Endometrial microvascular endothelial cells (primary cell): ENCODE measurements around the gene IGF2. TPM values are rescaled to one million over a fixed set of nuclear protein-coding genes. Genes with fewer than 3 reads are reported as not detected.

Source experiments
- in situ Hi-C: cut with HindIII; loops from 2 replicates; pipeline ENCODE4 v1.10.0; 2017; ENCODE audit warnings: low sequenced_read_pairs, low pct_unique_long_range_greater_than_20kb; ENCODE audit errors: inconsistent ontology term
- total RNA-seq: library from RNA; depleted of rRNA; stranded (reverse); fragments of >200 nt; gene quantifications from one replicate; pipeline ENCODE4 v1.2.3, GENCODE V29; 2015; ENCODE audit errors: inconsistent ontology term

The IGF2 gene
- total RNA-seq, 1 donor from 2014 or later, result not detected

DNA sequence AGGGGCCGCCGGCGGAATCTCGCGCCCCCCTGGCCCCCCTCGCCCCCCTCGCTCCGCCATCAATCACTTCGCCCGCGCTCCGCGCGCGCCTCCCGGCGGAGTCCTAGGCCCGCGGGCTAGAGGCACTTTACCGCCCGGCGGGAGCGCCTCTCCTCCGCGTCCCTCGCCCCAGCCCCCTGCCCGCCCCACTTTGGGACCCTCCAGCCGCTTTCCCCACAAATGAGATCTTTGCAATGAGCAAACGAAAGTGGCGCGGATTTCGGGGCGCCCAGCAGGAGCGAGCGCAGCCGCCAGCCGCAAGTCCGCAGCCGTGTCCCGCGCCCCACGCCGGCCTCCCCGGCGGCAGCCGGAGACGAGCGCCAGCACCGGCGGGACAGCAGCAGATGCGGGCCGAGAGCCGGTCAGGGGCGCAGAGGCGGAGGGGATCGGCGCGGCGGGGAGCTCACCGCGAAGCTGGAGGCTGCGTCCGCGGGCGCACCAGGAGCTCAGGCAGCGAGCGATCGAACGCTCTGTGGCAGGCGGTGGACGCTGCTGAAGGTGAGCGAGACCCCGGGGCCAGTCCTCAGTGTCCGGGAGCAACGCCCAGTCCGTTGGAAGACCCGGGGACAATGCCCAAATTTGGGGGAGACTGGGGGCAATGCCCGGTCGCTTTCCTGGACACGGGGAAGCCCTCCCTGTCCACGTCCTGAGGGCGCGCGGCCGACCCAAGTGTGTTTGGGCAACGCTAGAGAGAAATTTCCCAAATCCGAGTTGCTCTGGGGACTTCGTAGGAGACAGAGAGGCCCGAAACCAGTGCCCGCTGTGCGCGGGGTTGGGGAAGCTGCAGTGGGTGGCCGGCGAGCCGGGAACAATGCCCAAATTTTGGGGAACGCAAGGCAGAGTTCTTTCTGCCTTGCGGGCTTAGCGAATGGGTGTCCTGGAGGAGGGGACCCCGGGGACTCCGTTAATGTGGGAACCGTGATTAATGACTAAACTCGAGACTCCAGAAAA is 1.5 kb upstream of the IGF2 start:
- in situ Hi-C loops, result no loop called here

DNA sequence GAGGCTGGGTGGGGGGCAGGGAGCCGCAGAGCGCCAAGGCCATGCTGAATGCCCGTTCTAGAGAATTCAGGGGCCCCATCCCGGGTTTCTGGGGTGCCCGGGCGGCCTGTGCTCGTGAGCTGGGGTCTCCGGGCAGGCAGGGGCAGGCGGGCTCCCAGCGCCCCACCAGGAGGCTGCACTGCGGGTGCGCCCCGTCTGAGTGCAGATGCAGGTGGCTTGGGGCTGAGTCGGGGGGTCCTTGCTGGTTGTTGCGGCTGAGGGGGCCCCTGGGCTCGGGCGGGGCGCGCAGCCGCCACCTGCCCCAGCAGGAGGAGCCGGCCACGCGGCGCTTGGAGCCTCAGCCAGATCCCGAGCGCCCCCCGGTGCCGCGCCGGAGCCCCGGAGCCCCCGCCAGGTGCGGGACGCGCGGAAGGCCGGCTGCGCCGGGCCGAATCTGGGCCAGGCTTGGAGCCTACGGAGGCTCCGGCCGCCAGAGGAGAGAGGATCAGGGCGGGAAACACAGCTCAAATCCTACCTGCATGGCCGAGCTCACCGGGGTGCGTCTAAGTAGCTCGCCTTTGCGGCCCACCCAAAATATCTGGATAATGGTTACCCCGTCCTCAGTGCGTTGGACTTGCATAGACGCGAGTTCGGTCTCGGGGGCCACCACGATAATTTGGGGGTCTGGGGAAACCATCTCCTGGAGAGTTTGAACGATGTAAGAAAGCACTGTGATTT is 590 bp upstream of the IGF2 start:
- in situ Hi-C loops, result no loop called here

DNA sequence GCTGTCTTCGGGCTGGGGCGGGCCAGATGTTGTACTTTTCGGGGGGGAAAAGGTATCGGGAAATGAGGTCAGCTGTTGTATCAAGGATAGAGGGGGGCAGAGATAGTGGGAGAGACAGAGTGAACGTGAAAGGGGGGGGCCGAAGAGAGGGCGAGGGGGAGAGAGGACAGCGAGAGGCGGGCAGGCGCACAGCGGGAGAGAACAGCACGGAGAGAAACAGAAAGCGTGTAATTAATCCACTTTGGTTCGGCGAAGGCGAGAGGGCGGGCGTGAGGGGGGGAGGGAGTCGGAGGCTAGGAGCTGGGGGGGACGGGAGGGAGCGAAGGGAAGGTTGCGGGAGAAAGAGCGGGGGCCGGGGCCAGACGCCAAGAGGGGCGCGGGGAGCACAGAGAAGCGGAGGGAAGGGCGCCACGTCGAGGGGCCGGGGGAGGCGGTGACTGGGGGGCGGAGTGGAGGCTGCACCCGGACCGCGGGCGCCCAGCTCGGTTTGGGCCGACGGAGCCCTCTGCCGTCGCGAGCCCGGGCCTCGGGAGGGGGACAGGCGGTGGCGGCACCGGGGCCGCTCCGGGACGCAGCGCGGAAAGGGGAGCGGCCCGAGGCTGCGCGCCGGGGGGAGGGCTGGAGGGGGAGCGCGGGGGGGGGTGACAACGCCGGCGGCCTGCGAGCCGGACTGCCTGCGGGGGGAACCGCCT is 612 bp downstream of the IGF2 start:
- in situ Hi-C loops, result no loop called here

DNA sequence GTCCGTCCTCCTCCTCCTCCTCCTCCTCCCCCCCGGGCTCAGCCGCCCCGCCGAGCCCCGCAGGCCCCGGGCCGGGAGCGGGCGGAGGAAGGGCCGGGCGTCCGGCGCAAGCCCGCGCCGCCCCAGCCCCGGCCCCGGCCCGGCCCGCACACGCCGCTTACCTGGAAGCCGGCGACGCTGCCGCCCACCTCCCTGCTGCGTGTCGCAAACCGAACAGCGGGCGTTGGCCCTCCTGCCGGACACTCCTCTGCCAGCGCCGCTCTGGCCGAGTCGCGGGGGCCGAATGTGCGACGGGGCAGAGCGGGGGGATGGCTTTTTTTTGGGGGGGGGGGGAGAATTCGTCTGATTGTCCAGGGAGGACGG is 1.1 kb downstream of the IGF2 start:
- in situ Hi-C loops, result no loop called here

DNA sequence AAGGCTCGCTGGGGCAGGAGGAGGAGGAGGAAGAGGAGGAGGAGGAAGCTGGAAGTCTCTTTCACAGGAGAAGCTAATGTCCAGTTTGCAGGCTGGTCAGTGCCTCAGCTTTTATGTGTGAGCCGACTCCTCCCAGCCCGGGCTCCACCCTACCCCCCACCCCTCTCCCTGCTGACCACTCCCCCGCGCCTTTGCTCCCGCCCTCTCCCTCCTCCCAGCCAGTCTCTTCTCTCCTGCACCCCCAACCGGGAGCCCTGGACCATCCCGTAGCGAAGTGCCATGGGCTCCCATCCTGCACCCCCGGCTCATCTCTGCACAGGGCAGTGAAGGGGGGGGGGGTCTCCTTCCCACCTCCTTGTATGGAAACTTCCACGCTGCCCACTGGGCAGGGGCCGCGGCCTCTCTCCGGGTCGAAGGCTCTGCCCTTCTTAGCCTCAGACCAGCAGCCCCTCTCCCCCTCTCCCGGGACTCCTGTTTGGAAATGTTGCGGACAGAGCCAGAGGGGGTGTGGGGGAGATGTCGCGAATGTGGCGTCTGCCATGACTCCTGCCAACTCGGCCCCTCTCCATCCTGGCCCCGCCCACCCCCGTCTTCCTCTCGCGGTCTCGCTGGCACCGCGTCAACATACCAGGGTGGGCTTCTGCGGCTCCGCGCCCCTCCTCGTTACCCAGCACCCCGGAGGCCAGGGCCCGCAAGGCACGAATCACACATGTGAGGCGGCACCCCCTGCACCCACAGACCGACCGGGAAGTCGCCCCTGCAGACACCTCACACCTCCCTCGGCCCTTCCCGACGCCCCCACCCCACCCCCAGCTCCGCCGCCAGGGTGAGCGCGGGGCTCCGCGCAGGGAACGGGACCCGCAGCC is 1.8 kb downstream of the IGF2 start:
- in situ Hi-C loops, result no loop called here

DNA sequence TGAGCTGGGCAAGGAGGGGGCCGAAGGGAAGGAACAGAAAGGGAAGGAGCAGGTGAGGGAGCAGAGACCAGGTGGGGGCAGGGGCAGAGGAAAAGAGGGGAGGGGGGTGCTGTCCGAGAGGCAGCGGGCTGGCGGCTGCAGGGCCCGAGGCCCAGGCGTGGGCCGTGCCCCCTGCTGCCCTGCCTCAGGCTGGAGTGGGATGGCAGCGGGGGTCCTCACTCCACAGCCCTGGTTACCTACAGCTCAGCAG is 2.3 kb downstream of the IGF2 start:
- in situ Hi-C loops, result no loop called here

DNA sequence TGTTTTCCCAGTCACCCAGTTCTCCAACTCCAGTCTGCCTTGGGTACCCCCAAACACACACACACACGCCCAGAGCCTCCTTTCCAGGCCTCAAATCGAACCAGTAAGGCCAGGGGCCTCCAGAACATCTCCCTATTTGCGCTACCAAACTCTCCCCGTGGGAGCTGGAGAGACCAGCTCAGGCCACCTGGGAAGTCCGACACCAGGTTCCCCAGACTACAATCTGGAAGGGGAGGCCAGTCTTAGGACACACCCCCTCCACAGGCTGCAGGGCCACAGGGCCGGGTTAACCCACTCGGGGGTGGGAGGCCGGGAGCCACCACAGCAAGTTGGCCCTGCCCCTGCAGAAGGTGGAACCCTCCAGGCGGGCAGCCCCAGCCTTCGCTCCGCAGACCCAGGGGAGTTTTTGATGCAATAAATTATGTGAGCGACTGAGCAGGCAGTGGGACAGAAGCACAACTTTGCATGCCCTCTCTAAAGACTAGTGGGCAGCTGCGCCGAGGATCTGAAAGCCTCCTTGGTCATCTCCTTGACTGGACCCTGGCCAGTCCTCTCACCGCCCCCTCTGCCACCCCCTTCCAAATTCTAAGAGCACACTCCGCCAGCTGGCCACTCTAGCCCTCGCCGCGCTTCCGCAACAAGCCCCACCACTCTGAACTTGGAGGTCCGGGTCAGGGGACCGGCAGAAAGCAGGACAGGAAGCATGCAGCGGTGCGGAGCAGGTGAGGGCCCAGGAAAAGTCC is 2.8 kb downstream of the IGF2 start:
- in situ Hi-C loops, result no loop called here

DNA sequence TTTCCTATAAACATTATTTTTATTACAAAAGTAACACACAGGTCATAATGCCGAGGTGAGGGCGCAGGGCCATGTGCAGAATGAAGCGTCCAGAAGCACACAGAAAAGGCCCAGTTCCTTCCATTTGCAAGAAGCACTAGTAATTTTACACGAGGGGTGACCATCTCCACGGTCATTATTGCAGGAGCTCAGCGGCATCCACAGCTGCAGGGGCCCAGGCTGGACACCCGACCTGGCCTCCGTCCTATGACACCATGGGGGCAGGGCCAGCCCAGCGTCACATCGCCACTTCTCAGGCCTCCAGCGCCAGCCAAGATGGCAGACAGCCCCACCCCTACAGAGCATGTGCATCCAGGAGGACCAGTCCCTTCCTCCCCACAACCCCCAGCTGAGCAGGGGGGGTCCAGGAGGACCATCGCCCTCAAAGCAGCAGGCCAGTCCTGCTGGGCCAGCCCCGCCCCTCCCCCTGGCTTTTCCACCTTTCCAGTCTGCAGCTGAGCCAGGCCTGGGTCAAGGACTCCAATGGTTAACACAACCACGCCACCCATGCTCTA is 3.5 kb downstream of the IGF2 start:
- in situ Hi-C loops, result no loop called here

DNA sequence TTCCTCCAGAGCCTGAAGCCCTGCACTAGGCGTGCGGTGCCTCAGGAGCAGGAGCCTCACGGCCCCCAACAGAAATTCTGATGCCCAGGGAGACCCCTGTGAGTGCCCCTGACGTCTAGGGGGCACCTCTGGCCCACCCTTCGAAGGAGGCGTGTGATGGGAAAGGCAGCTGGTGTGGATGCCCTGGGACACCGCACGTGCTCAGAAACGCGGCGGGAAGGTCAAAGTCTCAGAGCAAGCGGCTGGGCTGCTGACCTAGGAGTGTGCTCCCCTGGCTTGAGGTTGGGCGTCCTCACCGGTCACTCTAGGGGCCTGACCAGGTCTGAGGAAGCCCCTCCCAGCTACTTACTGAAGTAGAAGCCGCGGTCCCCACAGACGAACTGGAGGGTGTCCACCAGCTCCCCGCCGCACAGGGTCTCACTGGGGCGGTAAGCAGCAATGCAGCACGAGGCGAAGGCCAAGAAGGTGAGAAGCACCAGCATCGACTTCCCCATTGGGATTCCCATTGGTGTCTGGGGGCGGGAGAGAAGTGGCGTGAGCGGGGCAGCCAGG is 4.1 kb downstream of the IGF2 start:
- in situ Hi-C loops, result no loop called here

DNA sequence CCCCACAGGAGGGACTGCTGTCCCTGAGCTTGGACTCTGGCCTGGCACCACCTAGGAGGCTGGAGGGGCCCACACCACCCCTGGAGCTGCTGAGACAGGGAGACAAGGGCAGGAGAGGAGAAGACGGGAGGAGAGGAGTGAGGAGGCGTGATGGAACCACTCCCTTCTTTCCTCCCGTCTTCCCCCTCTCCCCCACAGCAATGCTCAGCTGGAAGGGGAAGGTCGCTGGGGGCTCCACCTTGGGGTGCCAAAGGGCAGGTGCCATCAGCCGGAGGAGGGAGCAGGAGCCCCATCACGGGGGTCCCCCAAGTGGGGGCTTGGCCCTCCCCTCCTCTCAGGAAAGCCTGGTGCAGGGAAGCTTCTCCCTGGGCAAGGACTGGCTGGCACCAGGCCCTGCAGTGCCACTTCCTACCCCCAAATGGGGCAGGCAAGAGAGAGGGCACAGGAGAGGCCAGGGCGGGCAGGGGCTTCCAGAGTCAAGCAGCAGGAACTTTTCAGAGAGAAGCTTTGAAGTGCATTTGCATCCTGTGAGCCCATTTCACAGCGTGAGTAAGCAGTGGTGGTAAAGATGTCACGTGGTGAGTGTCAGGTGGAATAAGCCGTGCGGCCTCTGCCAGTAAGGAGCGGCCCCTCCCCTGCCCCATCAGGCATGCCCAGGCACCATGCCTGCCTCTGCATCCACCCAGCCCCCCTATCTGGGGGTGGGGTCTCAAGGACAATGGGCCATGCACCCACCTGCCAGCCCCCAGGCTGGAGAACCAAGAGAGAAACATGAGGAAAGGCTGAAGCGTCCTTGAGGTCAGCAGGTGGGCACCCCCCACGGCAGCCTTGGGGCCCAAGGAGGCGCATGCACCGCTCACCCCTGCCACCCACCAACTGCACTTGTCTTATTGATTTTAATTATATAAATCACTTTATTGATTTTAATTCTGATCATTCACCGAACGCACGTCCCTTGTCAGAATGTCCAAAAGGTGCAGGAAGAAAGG is 4.9 kb downstream of the IGF2 start:
- in situ Hi-C loops, result no loop called here

DNA sequence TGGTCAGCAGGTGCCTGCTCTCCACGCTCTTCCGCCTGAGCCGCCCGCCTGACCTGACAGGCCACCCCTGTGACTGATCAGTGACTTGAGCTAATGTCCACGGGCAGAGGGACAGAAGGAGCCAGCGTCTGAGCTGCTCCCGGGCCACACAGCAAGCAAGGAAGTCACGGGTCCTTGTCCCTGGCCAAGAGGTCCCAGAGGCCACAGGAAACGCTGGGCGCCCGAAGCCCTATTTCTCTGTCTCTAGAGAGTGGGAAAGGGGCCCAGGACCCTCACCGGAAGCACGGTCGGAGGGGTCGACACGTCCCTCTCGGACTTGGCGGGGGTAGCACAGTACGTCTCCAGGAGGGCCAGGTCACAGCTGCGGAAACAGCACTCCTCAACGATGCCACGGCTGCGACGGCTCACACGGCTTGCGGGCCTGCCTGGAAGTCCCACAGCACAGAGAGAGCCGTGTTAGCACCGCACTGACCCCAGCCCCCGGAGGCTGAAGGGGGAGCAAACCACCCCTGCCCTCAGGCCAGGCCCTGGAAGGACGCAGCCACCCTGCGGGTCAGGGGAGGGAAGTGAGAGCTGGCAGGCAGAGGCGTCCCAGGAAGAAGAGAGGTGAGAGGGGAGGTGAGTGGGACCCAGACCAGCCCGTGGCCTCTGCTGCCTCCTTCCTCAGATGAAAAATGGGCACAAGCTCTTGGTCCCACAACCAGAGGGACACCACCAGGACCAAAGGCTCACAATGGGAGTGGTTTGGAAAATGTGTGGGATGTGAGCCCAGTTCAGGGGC is 5.8 kb downstream of the IGF2 start:
- in situ Hi-C loops, result no loop called here

DNA sequence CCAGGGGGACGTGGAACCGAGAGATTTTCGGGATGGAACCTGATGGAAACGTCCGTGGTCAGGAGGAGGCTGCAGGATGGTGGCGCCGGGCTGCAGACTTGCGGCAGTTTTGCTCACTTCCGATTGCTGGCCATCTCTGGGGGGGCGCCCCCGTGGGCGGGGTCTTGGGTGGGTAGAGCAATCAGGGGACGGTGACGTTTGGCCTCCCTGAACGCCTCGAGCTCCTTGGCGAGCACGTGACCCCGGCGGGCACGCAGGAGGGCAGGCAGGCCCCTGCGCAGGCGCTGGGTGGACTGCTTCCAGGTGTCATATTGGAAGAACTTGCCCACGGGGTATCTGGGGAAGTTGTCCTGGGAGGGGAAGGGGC is 6.3 kb downstream of the IGF2 start:
- in situ Hi-C loops, result no loop called here

DNA sequence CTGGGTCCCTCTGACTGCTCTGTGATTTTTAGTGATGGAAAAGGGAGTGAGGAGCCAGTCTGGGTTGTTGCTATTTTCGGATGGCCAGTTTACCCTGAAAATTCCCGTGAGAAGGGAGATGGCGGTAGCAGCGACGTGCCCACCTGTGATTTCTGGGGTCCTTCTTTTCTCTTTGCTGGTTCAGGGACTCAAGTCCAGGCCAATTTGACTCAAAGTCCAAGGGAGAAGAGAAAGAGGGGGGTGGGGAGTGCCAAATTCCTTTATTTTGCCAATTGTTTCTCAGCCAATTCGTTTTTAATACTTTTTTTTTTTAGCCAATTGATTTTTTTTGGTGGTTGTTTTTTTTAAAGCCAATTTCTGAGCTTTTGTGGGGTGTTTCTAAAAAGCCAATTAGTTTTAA is 6.9 kb downstream of the IGF2 start:
- in situ Hi-C loops, result no loop called here

DNA sequence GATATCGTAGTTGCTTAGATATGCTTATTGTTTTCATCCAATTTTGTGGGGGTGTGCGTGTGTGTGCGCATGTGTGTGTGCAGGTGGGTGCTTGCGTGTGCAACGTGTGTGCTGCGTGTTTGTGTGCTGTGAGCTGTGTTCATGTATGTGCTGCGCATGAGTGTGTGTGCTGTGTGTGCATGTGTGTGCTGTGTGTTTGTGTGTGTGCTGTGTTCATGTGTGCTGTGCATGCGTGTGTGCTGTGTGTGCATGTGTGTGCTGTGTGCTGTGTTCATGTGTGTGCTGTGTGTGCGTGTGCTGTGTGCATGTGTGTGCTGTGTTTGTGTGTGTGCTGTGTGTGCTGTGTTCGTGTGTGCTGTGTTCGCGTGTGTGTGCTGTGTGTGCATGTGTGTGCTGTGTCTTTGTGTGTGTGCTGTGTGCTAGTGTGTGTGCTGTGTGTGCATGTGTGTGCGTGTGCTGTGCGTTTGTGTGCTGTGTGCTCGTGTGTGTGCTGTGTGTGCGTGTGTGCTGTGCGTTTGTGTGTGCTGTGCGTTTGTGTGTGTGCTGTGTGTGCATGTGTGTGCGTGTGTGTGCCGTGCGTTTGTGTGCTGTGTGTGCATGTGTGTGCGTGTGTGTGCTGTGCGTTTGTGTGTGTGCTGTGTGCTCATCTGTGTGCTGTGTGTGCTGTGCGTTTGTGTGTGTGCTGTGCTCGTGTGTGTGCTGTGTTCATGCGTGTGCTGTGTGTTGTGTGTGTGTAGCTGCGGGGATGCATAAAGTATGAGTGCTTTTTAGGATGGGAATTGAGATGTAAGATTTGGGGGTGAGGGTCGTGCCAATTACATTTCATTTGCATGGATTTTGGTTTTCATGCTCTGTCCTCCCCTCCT is 7.6 kb downstream of the IGF2 start:
- in situ Hi-C loops, result no loop called here

DNA sequence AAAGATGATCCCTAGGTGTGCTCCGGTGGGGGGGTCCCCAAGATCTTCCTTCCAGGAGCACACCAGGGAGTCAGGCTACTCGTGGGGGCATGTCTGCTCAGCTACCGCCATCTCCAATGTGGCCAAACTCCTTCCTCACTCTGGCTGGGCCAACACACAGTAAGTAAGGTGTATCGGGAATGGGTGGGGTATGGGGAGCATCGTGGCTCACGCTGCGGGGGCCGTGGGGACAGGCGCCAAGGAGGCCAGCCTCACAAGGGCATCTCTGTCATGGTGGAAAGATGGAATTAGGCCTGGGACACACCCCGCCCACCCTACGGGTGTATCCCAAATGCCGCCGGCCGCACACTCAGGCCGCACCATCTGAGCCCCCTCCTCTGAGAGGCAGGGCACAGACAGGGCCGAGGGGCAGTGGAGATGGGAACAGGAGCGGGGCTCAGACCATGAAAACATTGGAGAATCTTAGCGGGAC is 8.3 kb downstream of the IGF2 start:
- in situ Hi-C loops, result no loop called here
